Endodermal cell (in vitro differentiated cells): Measurements from ENCODE around the gene CLP1. TPM values are rescaled to one million over a fixed set of nuclear protein-coding genes. Genes with fewer than 3 reads are reported as not detected.
A peak's percentile ranks its signal among the peaks of the same experiment; 100 is the strongest.

ENCODE experiments used
- DNase-seq: peaks from one replicate; pipeline ENCODE4 v3.0.0-alpha.2; 2017
- H3K27ac ChIP-seq: 2 replicates; pipeline ENCODE4 v1.5.1; 2013; ENCODE audit warnings: mild to moderate bottlenecking, low read depth, low read length, moderate library complexity
- H3K27me3 ChIP-seq: 2 replicates; pipeline ENCODE4 v1.6.1; 2013; ENCODE audit warnings: mild to moderate bottlenecking, low read length, moderate library complexity; ENCODE audit not compliant: insufficient read depth, control insufficient read depth, poor library complexity, severe bottlenecking
- H3K36me3 ChIP-seq: 2 replicates; pipeline ENCODE4 v1.7.0; 2013; ENCODE audit warnings: mild to moderate bottlenecking, low read length, moderate library complexity; ENCODE audit not compliant: control insufficient read depth, insufficient read depth
- H3K4me1 ChIP-seq: one replicate; pipeline ENCODE4 v1.7.0; 2013; ENCODE audit warnings: low read length; ENCODE audit not compliant: control insufficient read depth, insufficient read depth
- H3K4me3 ChIP-seq: 2 replicates; pipeline ENCODE4 v1.5.1; 2013; ENCODE audit warnings: mild to moderate bottlenecking, low read length, moderate library complexity
- H3K9ac ChIP-seq: 2 replicates; pipeline ENCODE4 v1.6.1; 2013; ENCODE audit warnings: mild to moderate bottlenecking, low read length, moderate library complexity; ENCODE audit not compliant: poor library complexity, severe bottlenecking; ENCODE audit errors: extremely low read depth
- H3K9me3 ChIP-seq: 2 replicates; pipeline ENCODE4 v1.6.1; 2013; ENCODE audit warnings: mild to moderate bottlenecking, low read length, moderate library complexity; ENCODE audit not compliant: control insufficient read depth
- H3K27ac Mint-ChIP-seq: 2 replicates; pipeline ENCODE4 v1.8.0; 2020; ENCODE audit warnings: mixed read lengths
- H3K27me3 Mint-ChIP-seq: 2 replicates; pipeline ENCODE4 v1.8.0; 2021; ENCODE audit warnings: mild to moderate bottlenecking, mixed read lengths; ENCODE audit not compliant: insufficient read depth
- H3K36me3 Mint-ChIP-seq: 2 replicates; pipeline ENCODE4 v1.8.0; 2020; ENCODE audit warnings: low read depth, mixed read lengths
- H3K4me1 Mint-ChIP-seq: 2 replicates; pipeline ENCODE4 v1.8.0; 2020; ENCODE audit warnings: mixed read lengths
- H3K4me3 Mint-ChIP-seq: 2 replicates; pipeline ENCODE4 v1.8.0; 2020; ENCODE audit warnings: mild to moderate bottlenecking, moderate library complexity, mixed read lengths
- H3K9me3 Mint-ChIP-seq: 2 replicates; pipeline ENCODE4 v1.8.0; 2020; ENCODE audit warnings: mild to moderate bottlenecking, mixed read lengths
- WGBS, 2 experiments: methylation state at CpG; one replicate each; pipeline versions ENCODE4 v1.1.5 to v1.1.7; 2013; ENCODE audit warnings: missing lambda C conversion rate in 2 of 2, mixed read lengths in 1 of 2; ENCODE audit not compliant: insufficient coverage in 1 of 2, insufficient read length in 1 of 2; 5-methylcytosine and 5-hydroxymethylcytosine counted together
- total RNA-seq, 2 donors: library from RNA; stranded (reverse); fragmentation: NEBNext Ultra II Directional in 1 of 2; extraction: Animal tissue kit (Norgen Biotek cat#: 25700) in 1 of 2; gene quantifications; 2 replicates in 1 of 2; 3 replicates in 1 of 2; pipeline ENCODE4 v1.2.1, GENCODE V29; 2021
- TF ChIP-seq, protein P1 (sequence below): fragments of 200-600 bp; sonication (generic); conservative IDR thresholded peaks from 2 replicates; pipeline ENCODE4 v1.5.0; 2021; ENCODE audit warnings: antibody characterized with exemption, mild to moderate bottlenecking

CLP1 gene
- total RNA-seq, 2 donors from 2014 or later: 23.7 to 25.2 TPM

- Mint-ChIP-seq H3K4me3 (no peak overlapping the region), H3K4me1 (peaks cover 66% of the 10 kb centered on the region), H3K27ac (peak overlapping the region; percentile 56), H3K9me3 (no peaks in the 10 kb centered on the region), H3K36me3 (peaks cover 40% of the 10 kb centered on the region), H3K27me3 (no peaks in the 10 kb centered on the region)
- TF ChIP-seq, protein P1, sequence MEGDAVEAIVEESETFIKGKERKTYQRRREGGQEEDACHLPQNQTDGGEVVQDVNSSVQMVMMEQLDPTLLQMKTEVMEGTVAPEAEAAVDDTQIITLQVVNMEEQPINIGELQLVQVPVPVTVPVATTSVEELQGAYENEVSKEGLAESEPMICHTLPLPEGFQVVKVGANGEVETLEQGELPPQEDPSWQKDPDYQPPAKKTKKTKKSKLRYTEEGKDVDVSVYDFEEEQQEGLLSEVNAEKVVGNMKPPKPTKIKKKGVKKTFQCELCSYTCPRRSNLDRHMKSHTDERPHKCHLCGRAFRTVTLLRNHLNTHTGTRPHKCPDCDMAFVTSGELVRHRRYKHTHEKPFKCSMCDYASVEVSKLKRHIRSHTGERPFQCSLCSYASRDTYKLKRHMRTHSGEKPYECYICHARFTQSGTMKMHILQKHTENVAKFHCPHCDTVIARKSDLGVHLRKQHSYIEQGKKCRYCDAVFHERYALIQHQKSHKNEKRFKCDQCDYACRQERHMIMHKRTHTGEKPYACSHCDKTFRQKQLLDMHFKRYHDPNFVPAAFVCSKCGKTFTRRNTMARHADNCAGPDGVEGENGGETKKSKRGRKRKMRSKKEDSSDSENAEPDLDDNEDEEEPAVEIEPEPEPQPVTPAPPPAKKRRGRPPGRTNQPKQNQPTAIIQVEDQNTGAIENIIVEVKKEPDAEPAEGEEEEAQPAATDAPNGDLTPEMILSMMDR: peak; percentile 19
- no peak overlapping the region for H3K9ac ChIP-seq
- WGBS, 2 experiments: 87 to 91% methylated on average over 3 of the region's 3 CpGs
- peaks cover 46% of the 10 kb centered on the region for H3K36me3 ChIP-seq
- H3K9me3 ChIP-seq: no peaks in the 10 kb centered on the region
- H3K4me3 ChIP-seq: no peak overlapping the region
- DNase-seq: no peak
- H3K27ac ChIP-seq: no peak overlapping the region
- H3K27me3 ChIP-seq: no peaks in the 10 kb centered on the region
- peaks cover 43% of the 10 kb centered on the region for H3K4me1 ChIP-seq
These were observed 13.8 kb upstream of the CLP1 start for GRCh38 chr11:57643802-57644201.

GRCh38 chr11:57644748-57645688, 12.5 kb upstream of the CLP1 start:
- Mint-ChIP-seq H3K27me3 (no peaks in the 10 kb centered on the region), H3K4me3 (no peak overlapping the region), H3K9me3 (no peaks in the 10 kb centered on the region), H3K36me3 (peaks cover 37% of the 10 kb centered on the region), H3K27ac (peak overlapping the region; percentile 72), H3K4me1 (peaks cover 75% of the 10 kb centered on the region)
- Histone ChIP-seq H3K4me1 (peaks cover 43% of the 10 kb centered on the region), H3K27ac (no peak overlapping the region), H3K9me3 (no peaks in the 10 kb centered on the region), H3K4me3 (no peak overlapping the region), H3K36me3 (peaks cover 46% of the 10 kb centered on the region), H3K9ac (no peak overlapping the region), H3K27me3 (no peaks in the 10 kb centered on the region)
- DNase-seq: peak; percentile 96
- TF ChIP-seq, protein P1: peak; percentile 93
- 43 to 58% methylated on average over 6 to 17 of the region's 17 CpGs for WGBS, 2 experiments

GRCh38 chr11:57645689-57646085, 11.9 kb upstream of the CLP1 start:
- peaks cover 43% of the 10 kb centered on the region for H3K36me3 ChIP-seq
- peak; percentile 55 for DNase-seq
- whole genome bisulfite sequencing, 2 experiments: 55 to 67% methylated on average over 2 to 5 of the region's 5 CpGs
- H3K4me1 ChIP-seq: peaks cover 41% of the 10 kb centered on the region
- peaks cover 31% of the 10 kb centered on the region for H3K36me3 Mint-ChIP-seq
- TF ChIP-seq, protein P1: no peak
- peaks cover 77% of the 10 kb centered on the region for H3K4me1 Mint-ChIP-seq
- no peak overlapping the region for H3K9ac ChIP-seq
- H3K27me3 Mint-ChIP-seq: no peaks in the 10 kb centered on the region
- H3K4me3 Mint-ChIP-seq: no peak overlapping the region
- H3K4me3 ChIP-seq: no peak overlapping the region
- H3K9me3 Mint-ChIP-seq: no peaks in the 10 kb centered on the region
- H3K9me3 ChIP-seq: no peaks in the 10 kb centered on the region
- H3K27ac Mint-ChIP-seq: no peak overlapping the region
- H3K27ac ChIP-seq: no peak overlapping the region
- H3K27me3 ChIP-seq: no peaks in the 10 kb centered on the region
